HepG2 (cell line): ENCODE data around the gene RBP2. TPM values are rescaled to one million over a fixed set of nuclear protein-coding genes. Genes with fewer than 3 reads are reported as not detected.

Experiments used
- ATAC-seq: fragments of 200-7000 bp; cut with Tn5 transposase; 3 replicates; pipeline ENCODE4 v1.9.1; 2020; ENCODE audit warnings: mild to moderate bottlenecking, moderate library complexity
- BruUV-seq: library from RNA; stranded (reverse); fragments of 400-500 nt; replicated peaks from 2 replicates; lab custom pipeline; 2021; lab: Mats Ljungman, UMichigan
- CTCF ChIA-PET: fragments of 300-600 bp; formaldehyde crosslinking; extraction: SDS; loops from one replicate; lab custom pipeline; 2021; ENCODE audit warnings: low total read pairs, inconsistent platforms, low intra/inter-chr PET ratio; lab: Yijun Ruan, JAX
- POLR2A ChIA-PET: fragments of 350-600 bp; sonication (Branson Sonifier 250); formaldehyde crosslinking; loops from one replicate; lab custom pipeline; 2020; ENCODE audit warnings: antibody characterized with exemption, inconsistent platforms; lab: Yijun Ruan, JAX
- DNase-seq: peaks from one replicate; pipeline ENCODE4 v3.0.0-alpha.2; 2015; ENCODE audit warnings: low spot score
- FAIRE-seq: peaks from 3 replicates; lab custom pipeline; 2011; peaks lifted over from hg19 to GRCh38; lab: Jason Lieb, UNC
- H2AFZ ChIP-seq: one replicate; pipeline ENCODE4 v1.6.1; 2011; ENCODE audit warnings: low read length, inconsistent platforms
- H3K27ac ChIP-seq: fragments of 300-600 bp; 3 replicates; pipeline ENCODE4 v1.8.0; 2011; ENCODE audit warnings: mixed run types, mild to moderate bottlenecking, mixed read lengths, low read length, inconsistent platforms; ENCODE audit not compliant: insufficient read depth; ENCODE audit errors: extremely low read length
- H3K27me3 ChIP-seq, 2 experiments: fragments of 200-600 bp in 1 of 2; 2 replicates in 1 of 2; 3 replicates in 1 of 2; pipeline versions ENCODE4 v1.6.0 to v1.8.0; 2011; ENCODE audit warnings: low read length in 2 of 2, mild to moderate bottlenecking in 2 of 2, moderate library complexity in 2 of 2, inconsistent platforms in 1 of 2; ENCODE audit not compliant: insufficient read depth in 2 of 2, control insufficient read depth in 1 of 2
- H3K36me3 ChIP-seq, 2 experiments: fragments of 200-600 bp in 1 of 2; replicated peaks in 1 of 2; 2 replicates in 1 of 2; 3 replicates in 1 of 2; pipeline versions ENCODE4 v1.5.1 to v1.8.0; 2011; ENCODE audit warnings: low read length in 2 of 2, inconsistent platforms in 1 of 2; ENCODE audit not compliant: insufficient read depth in 2 of 2, control insufficient read depth in 1 of 2
- H3K4me1 ChIP-seq: 2 replicates; pipeline ENCODE4 v1.5.1; 2012; ENCODE audit warnings: low read length, inconsistent platforms; ENCODE audit not compliant: insufficient read depth
- H3K4me2 ChIP-seq: 2 replicates; pipeline ENCODE4 v1.6.0; 2011; ENCODE audit warnings: low read depth, low read length, inconsistent platforms
- H3K4me3 ChIP-seq, 3 experiments: fragments of 200-600 bp in 1 of 3; sonication (generic), shearing (Covaris generic) in 1 of 3; replicated peaks in 1 of 3; 2 replicates each; pipeline ENCODE4 v1.5.1; 2011 to 2016; ENCODE audit warnings: low read length in 3 of 3, inconsistent platforms in 2 of 3, low read depth in 2 of 3, mild to moderate bottlenecking in 2 of 3, control low read depth in 1 of 3, mixed read lengths in 1 of 3; ENCODE audit not compliant: insufficient read depth in 1 of 3
- H3K79me2 ChIP-seq: one replicate; pipeline ENCODE4 v1.6.1; 2011; ENCODE audit warnings: low read length, inconsistent platforms; ENCODE audit not compliant: insufficient read depth
- H3K9ac ChIP-seq: 2 replicates; pipeline ENCODE4 v1.6.0; 2011; ENCODE audit warnings: mild to moderate bottlenecking, low read depth, low read length, inconsistent platforms; ENCODE audit not compliant: insufficient read depth
- H3K9me3 ChIP-seq: 2 replicates; pipeline ENCODE4 v1.5.1; 2012; ENCODE audit warnings: mild to moderate bottlenecking, low read length
- H4K20me1 ChIP-seq: 2 replicates; pipeline ENCODE4 v1.6.0; 2011; ENCODE audit warnings: inconsistent platforms, mild to moderate bottlenecking, low read length, moderate library complexity; ENCODE audit not compliant: insufficient read depth
- ATF7-NPFF ChIP-seq: sonication (generic); formaldehyde crosslinking; IDR thresholded peaks from 2 replicates; pipeline ENCODE4 v1.8.1; 2023; ENCODE audit warnings: mild to moderate bottlenecking, low read depth, missing genetic modification reagents, moderate library complexity
- CHCHD3 ChIP-seq: sonication (generic); formaldehyde crosslinking; IDR thresholded peaks from 2 replicates; pipeline ENCODE4 v1.8.0; 2022; ENCODE audit warnings: mild to moderate bottlenecking, missing genetic modification reagents, moderate library complexity
- ERF ChIP-seq: IDR thresholded peaks from 2 replicates; pipeline ENCODE4 v1.6.1; 2018; ENCODE audit warnings: missing biosample characterization, missing genetic modification reagents
- HMGXB3 ChIP-seq: sonication (generic); formaldehyde crosslinking; IDR thresholded peaks from 2 replicates; pipeline ENCODE4 v1.4.0; 2020; ENCODE audit warnings: missing genetic modification reagents, borderline replicate concordance
- ZNF776 ChIP-seq: sonication (generic); formaldehyde crosslinking; IDR thresholded peaks from 2 replicates; pipeline ENCODE4 v1.4.0; 2020; ENCODE audit warnings: mild to moderate bottlenecking, missing genetic modification reagents
- WGBS: methylation state at CpG from one replicate; pipeline ENCODE4 v1.1.6; 2017; ENCODE audit warnings: low lambda C conversion rate; 5-methylcytosine and 5-hydroxymethylcytosine counted together
- in situ Hi-C: cut with HindIII; loops from 2 replicates; pipeline ENCODE4 v1.10.0; 2017; ENCODE audit warnings: low pct_unique_long_range_greater_than_20kb; ENCODE audit not compliant: extremely low pct_ligation_motif_present
- intact Hi-C: fragments of 100-400 bp; cut with micrococcal nuclease; formaldehyde crosslinking; loops from one replicate; pipeline ENCODE4 v1.10.0; 2022; ENCODE audit not compliant: unreplicated experiment
- polyA plus RNA-seq, 8 experiments: library from polyadenylated mRNA; depleted of rRNA in 3 of 8; stranded (reverse) in 7 of 8; unstranded in 1 of 8; fragments of >200 nt; fragmentation: Illumina TruSeq in 4 of 8; extraction: Trizol in 4 of 8; gene quantifications; 2 replicates each; pipeline versions ENCODE4 v1.2.1 to v1.2.3, GENCODE V29; 2011 to 2016; ENCODE audit warnings: low read depth in 4 of 8, missing spikeins in 1 of 8, mixed read lengths in 1 of 8; ENCODE audit not compliant: insufficient read depth in 1 of 8
- total RNA-seq, 5 experiments: library from RNA; depleted of rRNA; stranded (reverse); fragments of >200 nt; fragmentation: Illumina TruSeq; extraction: Trizol; gene quantifications; 2 replicates each; pipeline ENCODE4 v1.2.3, GENCODE V29; 2016; ENCODE audit warnings: low read depth in 1 of 5

RBP2 gene
- total and polyA plus RNA-seq, 2 of the 13 experiments (the other 11 are each of a cell fraction or from before 2014, with no cell fraction given), result 0.17 to 2.5 TPM

GRCh38 chr3:139465636-139466035 lies 10.7 kb downstream of the RBP2 start:
- no peak for TF ChIP-seq ZNF776 (CRISPR knock-in tag)
- TF ChIP-seq ERF (CRISPR knock-in tag), result no peak
- TF ChIP-seq HMGXB3, result no peak
- TF ChIP-seq ATF7-NPFF (CRISPR knock-in tag), result no peak
- no peak for TF ChIP-seq CHCHD3
- DNase-seq (no peak), FAIRE-seq (no peak), ATAC-seq (no peak)
- in situ Hi-C loops, result no loop called here
- Histone ChIP-seq H3K79me2 (no peaks in the 10 kb centered on the region), H3K36me3 (no peaks in the 10 kb centered on the region), H3K27me3 (no peaks in the 10 kb centered on the region), H3K27ac (no peak overlapping the region), H3K9me3 (no peaks in the 10 kb centered on the region), H3K4me3 (no peak overlapping the region), H3K4me1 (no peaks in the 10 kb centered on the region), H4K20me1 (no peaks in the 10 kb centered on the region), H2AFZ (no peak overlapping the region), H3K9ac (no peak overlapping the region), H3K4me2 (no peak overlapping the region)
- intact Hi-C loops, result no loop called here
- 64% methylated on average over 7 of the region's 7 CpGs for WGBS
- POLR2A ChIA-PET, result no interaction called here
- CTCF ChIA-PET, result no interaction called here
- no TSS peak for BruUV-seq
